ENCODE measurements around the gene MRPS9. TPM values are rescaled to one million over a fixed set of nuclear protein-coding genes. Genes with fewer than 3 reads are reported as not detected.

Gene MRPS9
- total RNA-seq, 1 experiment from 2014 or later: 60.0 TPM

DNA sequence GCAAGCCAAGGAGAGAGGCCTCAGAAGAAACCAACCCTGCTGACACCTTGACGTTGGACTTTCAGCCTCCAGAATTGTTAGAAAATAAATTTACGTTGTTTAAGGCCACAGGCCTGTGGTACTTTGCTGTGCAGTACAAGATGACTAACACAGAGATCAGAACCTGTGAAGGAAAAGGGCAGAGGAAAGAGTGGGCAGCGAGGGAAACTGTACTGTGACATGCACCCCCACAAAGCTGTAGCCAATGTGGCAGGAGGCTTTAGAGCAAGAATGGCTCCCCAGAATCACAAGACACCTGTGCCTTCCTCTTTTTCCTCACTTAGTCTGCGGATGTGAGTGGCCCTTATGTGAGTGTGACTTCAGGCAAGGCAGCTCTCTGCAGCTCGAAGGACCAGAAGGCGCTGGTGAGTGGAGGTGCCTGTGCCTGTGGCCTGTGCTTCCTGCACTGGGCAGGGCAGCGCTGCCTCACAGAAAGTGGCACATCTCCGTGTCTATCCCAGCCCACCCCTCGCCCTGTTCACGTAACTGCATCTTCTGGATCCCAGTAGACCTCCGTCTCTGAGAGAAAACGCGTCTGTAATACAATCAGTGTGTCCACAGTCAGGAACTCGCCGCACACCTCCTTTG is 89.5 kb downstream of the MRPS9 start:
- DNase-seq: no peak
- Histone ChIP-seq H2BK5ac (ENCODE audit: insufficient read length, low read length) (no peak overlapping the region), H3K4me1 (ENCODE audit: insufficient read depth, low read length) (no peaks in the 10 kb centered on the region), H3K79me2 (ENCODE audit: insufficient read depth, low read length) (no peaks in the 10 kb centered on the region), H3K4ac (ENCODE audit: low read depth, low read length) (no peak overlapping the region), H3K23me2 (ENCODE audit: insufficient read length, low read depth, low read length, poor library complexity, severe bottlenecking) (no peaks in the 10 kb centered on the region), H3T11ph (ENCODE audit: low read length) (no peak overlapping the region), H3K18ac (ENCODE audit: insufficient read length, low read depth, low read length) (no peak overlapping the region), H3K9me3 (ENCODE audit: control insufficient read depth, low read depth, low read length) (no peaks in the 10 kb centered on the region), H2BK15ac (ENCODE audit: low read depth, low read length) (no peak overlapping the region), H2AFZ (ENCODE audit: low read length) (no peak overlapping the region), H3K4me2 (ENCODE audit: insufficient read depth, insufficient read length, low read length) (no peak overlapping the region), H3K9ac (ENCODE audit: extremely low read depth, insufficient read length, low read length) (no peak overlapping the region), H3K27ac (ENCODE audit: insufficient read length, low read depth, low read length) (no peak overlapping the region), H3K23ac (ENCODE audit: insufficient read length, low read depth, low read length) (no peak overlapping the region), H2AK5ac (ENCODE audit: insufficient read length, low read length) (no peak overlapping the region), H2BK120ac (ENCODE audit: low read depth, low read length, poor library complexity, severe bottlenecking) (no peak overlapping the region), H3K27me3 (ENCODE audit: insufficient read depth, low read length) (no peaks in the 10 kb centered on the region), H3K14ac (ENCODE audit: insufficient read depth, low read length) (no peak overlapping the region; the same call in 1 of the 2 replicates), H4K8ac (replicated peaks; ENCODE audit: insufficient read length, low read depth, low read length) (no peak overlapping the region), H4K91ac (ENCODE audit: insufficient read length, low read depth, low read length) (no peak overlapping the region), H4K5ac (ENCODE audit: insufficient read length, low read depth, low read length) (no peak overlapping the region), H3K79me1 (ENCODE audit: insufficient read depth, low read depth, low read length, poor library complexity, severe bottlenecking) (no peaks in the 10 kb centered on the region), H2BK20ac (ENCODE audit: low read depth, low read length, poor library complexity, severe bottlenecking) (no peak overlapping the region), H4K20me1 (ENCODE audit: control insufficient read depth, insufficient read depth, insufficient read length) (no peaks in the 10 kb centered on the region), H3K56ac (ENCODE audit: insufficient read length, low read depth, low read length) (no peak overlapping the region), H2BK12ac (ENCODE audit: insufficient read length, low read depth, low read length) (no peak overlapping the region)
- Mint-ChIP-seq H3K4me1 (peaks cover 11 to 12% of the 10 kb centered on the region in 2 experiments; a peak in 3 of 4 replicates), H3K27me3 (ENCODE audit: low read depth) (peaks cover 9% of the 10 kb centered on the region; the same call in 1 of the 2 replicates), H3K27ac (peak overlapping the region in 1 of 3 experiments; percentile 63; a peak in 1 of 7 replicates), H3K9me3 (peaks cover 0 to 7% of the 10 kb centered on the region in 2 experiments; a peak in 4 of 5 replicates), H3K36me3 (ENCODE audit: insufficient read depth in 1 of 3, low read depth in 3 of 3) (no peaks in the 10 kb centered on the region), H3K4me3 (no peak overlapping the region)
- no CpG with 5 or more reads among the region's 15 CpGs for whole genome bisulfite sequencing (ENCODE audit: extremely low coverage, insufficient read length, low lambda C conversion rate)
- TF ChIP-seq, protein P1, sequence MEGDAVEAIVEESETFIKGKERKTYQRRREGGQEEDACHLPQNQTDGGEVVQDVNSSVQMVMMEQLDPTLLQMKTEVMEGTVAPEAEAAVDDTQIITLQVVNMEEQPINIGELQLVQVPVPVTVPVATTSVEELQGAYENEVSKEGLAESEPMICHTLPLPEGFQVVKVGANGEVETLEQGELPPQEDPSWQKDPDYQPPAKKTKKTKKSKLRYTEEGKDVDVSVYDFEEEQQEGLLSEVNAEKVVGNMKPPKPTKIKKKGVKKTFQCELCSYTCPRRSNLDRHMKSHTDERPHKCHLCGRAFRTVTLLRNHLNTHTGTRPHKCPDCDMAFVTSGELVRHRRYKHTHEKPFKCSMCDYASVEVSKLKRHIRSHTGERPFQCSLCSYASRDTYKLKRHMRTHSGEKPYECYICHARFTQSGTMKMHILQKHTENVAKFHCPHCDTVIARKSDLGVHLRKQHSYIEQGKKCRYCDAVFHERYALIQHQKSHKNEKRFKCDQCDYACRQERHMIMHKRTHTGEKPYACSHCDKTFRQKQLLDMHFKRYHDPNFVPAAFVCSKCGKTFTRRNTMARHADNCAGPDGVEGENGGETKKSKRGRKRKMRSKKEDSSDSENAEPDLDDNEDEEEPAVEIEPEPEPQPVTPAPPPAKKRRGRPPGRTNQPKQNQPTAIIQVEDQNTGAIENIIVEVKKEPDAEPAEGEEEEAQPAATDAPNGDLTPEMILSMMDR (conservative IDR thresholded peaks at IDR 0.05): no peak
